Fibroblast of pulmonary artery (primary cell): ENCODE measurements around the gene ERVW-1.

Source experiments
- DNase-seq: peaks from one replicate; pipeline ENCODE4 v3.0.0-alpha.2; 2010; ENCODE audit warnings: low read depth
- H3K4me3 ChIP-seq: replicated peaks from 2 replicates; pipeline ENCODE4 v1.5.1; 2011; ENCODE audit warnings: low read depth, mild to moderate bottlenecking, control low read depth, low read length, moderate library complexity
- TF ChIP-seq, protein P1 (sequence below): IDR thresholded peaks from 2 replicates; pipeline ENCODE4 v1.5.1; 2011; ENCODE audit warnings: mild to moderate bottlenecking, control low read depth, low read length, inconsistent platforms; ENCODE audit errors: missing control alignments

Gene ERVW-1

GRCh38 chr7:92435542-92435941 lies 42.2 kb downstream of the ERVW-1 start:
- no peak overlapping the region for H3K4me3 ChIP-seq
- DNase-seq, result no peak
- TF ChIP-seq, protein P1, sequence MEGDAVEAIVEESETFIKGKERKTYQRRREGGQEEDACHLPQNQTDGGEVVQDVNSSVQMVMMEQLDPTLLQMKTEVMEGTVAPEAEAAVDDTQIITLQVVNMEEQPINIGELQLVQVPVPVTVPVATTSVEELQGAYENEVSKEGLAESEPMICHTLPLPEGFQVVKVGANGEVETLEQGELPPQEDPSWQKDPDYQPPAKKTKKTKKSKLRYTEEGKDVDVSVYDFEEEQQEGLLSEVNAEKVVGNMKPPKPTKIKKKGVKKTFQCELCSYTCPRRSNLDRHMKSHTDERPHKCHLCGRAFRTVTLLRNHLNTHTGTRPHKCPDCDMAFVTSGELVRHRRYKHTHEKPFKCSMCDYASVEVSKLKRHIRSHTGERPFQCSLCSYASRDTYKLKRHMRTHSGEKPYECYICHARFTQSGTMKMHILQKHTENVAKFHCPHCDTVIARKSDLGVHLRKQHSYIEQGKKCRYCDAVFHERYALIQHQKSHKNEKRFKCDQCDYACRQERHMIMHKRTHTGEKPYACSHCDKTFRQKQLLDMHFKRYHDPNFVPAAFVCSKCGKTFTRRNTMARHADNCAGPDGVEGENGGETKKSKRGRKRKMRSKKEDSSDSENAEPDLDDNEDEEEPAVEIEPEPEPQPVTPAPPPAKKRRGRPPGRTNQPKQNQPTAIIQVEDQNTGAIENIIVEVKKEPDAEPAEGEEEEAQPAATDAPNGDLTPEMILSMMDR, result no peak

DNA sequence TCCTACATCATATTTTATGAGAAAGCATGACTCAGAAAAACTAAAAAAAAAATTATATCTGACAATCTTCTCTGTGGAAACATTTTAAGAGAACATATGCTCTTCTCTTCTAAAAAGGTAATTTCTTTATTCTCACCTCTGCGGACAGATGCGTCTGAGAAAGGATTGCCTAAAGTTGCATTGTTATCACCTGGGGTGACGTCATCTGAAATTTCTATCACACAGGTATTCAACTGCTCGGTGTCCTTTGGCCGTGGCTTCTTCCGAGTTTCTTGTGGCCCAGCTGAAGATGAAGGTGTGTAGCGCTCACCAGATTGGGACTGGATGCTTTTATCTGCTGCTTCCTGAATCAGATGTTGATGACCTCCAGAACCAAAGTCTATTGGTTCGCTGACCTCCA lies 44.7 kb downstream of the ERVW-1 start:
- TF ChIP-seq, protein P1, result no peak
- no peak overlapping the region for H3K4me3 ChIP-seq
- DNase-seq, result no peak

GRCh38 chr7:92432299-92432946 lies 45.3 kb downstream of the ERVW-1 start:
- TF ChIP-seq, protein P1, result no peak
- H3K4me3 ChIP-seq, result no peak overlapping the region
- no peak for DNase-seq

- no peak overlapping the region for H3K4me3 ChIP-seq
- DNase-seq, result no peak
- TF ChIP-seq, protein P1, result no peak
These were observed 50.6 kb downstream of the ERVW-1 start for GRCh38 chr7:92427193-92427592.

DNA sequence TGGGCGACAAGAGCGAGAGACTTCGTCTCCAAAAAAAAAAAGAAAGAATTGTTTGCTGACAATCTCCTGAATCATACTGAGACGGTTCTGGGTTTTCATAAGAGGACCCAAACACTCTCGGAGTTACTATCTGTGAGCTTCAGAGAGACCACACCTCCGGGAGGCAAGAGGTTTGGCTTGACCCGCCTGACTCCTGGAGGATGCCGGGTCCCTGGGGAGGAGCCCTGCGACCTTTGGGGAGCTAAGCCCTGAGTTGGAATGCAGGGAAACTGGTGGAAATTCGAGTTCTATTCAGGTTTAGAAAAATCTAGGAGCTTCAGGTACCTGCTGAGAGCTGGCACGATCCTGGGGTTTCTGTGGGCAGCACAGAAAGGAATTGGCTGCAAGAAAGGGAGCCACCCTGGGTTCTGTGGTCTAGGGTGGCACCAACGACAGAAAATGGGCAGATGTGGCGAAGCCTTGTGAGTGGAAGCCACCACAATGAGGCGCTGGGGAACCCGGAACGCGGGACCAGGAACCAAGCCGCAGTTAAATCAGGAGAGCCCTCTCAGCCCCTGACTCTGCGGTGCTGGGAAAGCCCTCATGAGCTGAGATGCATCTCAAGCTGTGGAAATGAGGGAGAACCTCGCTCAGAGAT lies 52.3 kb downstream of the ERVW-1 start:
- H3K4me3 ChIP-seq, result no peak overlapping the region
- no peak for DNase-seq
- TF ChIP-seq, protein P1, result no peak

DNA sequence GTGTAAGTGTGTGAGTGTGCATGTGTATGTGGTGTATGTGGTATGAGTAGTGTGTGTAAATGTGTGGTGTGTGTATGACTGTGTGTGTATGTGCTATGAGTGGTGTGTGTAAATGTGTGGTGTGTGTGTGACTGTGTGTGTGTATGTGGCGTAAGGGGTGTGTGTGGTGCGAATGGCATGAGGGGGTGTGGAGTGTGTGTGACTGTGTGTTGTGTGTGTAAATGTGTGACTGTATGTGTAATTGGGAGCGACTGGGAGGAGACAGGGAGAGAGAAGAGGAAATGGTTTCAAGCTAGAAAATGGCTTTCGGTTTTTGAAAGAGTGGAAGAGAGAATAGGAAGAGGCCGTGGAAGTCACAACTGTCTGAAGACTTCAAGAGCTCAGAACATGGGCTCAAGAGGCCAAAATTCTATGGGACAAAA lies 54.0 kb downstream of the ERVW-1 start:
- no peak overlapping the region for H3K4me3 ChIP-seq
- TF ChIP-seq, protein P1, result no peak
- DNase-seq, result no peak

- TF ChIP-seq, protein P1, result no peak
- no peak overlapping the region for H3K4me3 ChIP-seq
- DNase-seq, result no peak
These were observed 54.8 kb downstream of the ERVW-1 start for GRCh38 chr7:92422926-92423325.
